SK-N-SH (cell line): ENCODE data around the gene TRH.

ENCODE experiments used
- EP300 ChIP-seq, 2 experiments: IDR thresholded peaks; 2 replicates each; pipeline versions ENCODE4 v1.4.0 to v1.6.1; 2012; ENCODE audit warnings: borderline replicate concordance in 1 of 2, low read depth in 1 of 2, low read length in 1 of 2
- GABPA ChIP-seq: IDR thresholded peaks from 2 replicates; pipeline ENCODE4 v1.4.0; 2012; ENCODE audit warnings: low read depth, mild to moderate bottlenecking
- JUND ChIP-seq: IDR thresholded peaks from 2 replicates; pipeline ENCODE4 v1.4.0; 2012
- POLR2AphosphoS5 ChIP-seq: IDR thresholded peaks from 2 replicates; pipeline ENCODE4 v1.6.1; 2012; ENCODE audit warnings: low read depth, low read length
- TAF1 ChIP-seq: IDR thresholded peaks from 2 replicates; pipeline ENCODE4 v1.6.1; 2012; ENCODE audit warnings: low read depth, mild to moderate bottlenecking, low read length, moderate library complexity, borderline replicate concordance
- TF ChIP-seq, protein P1 (sequence below): fragments of 200-600 bp; sonication (generic); IDR thresholded peaks from 2 replicates; pipeline ENCODE4 v1.6.1; 2017; ENCODE audit warnings: antibody characterized with exemption, mild to moderate bottlenecking, moderate library complexity

DNA sequence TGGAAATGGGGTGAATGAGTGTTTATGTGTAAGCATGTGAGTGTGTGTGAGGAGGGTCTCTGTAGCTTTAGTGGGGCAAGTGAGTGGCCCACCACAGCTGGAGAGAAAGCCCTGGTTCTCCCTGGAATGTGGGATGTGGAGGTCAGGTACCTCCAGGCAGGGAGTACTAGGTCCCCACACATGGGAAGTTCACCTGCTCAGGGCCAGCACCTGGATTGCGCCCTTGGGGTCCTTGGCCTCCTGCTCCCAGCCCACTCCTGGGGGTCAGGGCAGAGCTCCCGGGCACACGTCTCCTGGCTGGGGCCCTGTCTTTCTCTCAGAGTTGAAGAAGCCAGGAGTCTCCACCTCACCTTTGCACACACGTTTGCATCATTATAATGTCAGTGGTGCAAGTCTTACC is 41.0 kb upstream of the TRH start:
- TF ChIP-seq, protein P1, sequence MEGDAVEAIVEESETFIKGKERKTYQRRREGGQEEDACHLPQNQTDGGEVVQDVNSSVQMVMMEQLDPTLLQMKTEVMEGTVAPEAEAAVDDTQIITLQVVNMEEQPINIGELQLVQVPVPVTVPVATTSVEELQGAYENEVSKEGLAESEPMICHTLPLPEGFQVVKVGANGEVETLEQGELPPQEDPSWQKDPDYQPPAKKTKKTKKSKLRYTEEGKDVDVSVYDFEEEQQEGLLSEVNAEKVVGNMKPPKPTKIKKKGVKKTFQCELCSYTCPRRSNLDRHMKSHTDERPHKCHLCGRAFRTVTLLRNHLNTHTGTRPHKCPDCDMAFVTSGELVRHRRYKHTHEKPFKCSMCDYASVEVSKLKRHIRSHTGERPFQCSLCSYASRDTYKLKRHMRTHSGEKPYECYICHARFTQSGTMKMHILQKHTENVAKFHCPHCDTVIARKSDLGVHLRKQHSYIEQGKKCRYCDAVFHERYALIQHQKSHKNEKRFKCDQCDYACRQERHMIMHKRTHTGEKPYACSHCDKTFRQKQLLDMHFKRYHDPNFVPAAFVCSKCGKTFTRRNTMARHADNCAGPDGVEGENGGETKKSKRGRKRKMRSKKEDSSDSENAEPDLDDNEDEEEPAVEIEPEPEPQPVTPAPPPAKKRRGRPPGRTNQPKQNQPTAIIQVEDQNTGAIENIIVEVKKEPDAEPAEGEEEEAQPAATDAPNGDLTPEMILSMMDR: no peak
- TF ChIP-seq JUND (no peak), TAF1 (no peak), EP300 (IDR thresholded peaks at IDR 0.05; ENCODE audit: borderline replicate concordance in 1 of 2, low read depth in 1 of 2, low read length in 1 of 2) (no peak), GABPA (no peak), POLR2AphosphoS5 (no peak)
